Measurements from ENCODE around the gene RAB31.

RAB31 gene

DNA sequence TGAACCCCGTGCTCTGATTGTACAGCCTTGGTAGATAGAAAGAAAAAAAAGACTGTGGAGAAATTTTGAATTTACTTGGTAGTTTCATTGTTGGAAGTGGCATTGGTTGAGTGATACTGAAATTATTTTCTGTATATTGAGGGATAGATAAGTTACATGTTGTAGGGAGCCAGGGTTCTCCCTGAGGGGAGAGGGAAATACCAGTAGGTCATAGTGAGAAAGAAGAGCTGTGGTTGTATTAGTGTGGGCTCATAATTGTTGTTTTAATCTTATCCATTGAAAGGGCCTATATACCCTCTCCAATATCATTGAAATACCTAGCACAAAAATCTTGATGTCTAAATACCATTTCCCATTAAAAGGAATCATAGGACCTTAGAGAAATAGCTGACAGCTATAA lies 16.9 kb upstream of the RAB31 start:
- no peak for DNase-seq (ENCODE audit: low read depth in 2 of 3, low spot score in 1 of 3)

DNA sequence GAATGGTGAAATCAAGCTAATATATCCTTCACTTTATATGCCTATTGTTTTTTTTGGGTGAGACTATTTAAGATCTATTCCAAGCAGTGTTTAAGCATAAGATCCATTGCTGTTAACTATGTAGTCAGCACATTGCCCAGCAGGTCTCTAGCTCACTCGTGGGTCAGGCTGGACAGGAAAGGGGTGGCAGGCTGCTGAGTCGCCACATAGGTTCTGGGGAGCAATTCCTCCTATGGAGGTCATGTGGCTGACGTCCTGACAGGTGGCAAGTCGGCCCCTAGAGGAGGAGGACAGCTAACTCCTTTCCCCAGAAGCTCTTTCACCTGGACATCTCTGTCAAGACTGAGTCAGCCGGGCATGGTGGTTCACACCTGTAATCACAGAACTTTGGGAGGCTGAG lies 13.9 kb upstream of the RAB31 start:
- DNase-seq (ENCODE audit: low read depth in 2 of 3, low spot score in 1 of 3), result no peak

DNA sequence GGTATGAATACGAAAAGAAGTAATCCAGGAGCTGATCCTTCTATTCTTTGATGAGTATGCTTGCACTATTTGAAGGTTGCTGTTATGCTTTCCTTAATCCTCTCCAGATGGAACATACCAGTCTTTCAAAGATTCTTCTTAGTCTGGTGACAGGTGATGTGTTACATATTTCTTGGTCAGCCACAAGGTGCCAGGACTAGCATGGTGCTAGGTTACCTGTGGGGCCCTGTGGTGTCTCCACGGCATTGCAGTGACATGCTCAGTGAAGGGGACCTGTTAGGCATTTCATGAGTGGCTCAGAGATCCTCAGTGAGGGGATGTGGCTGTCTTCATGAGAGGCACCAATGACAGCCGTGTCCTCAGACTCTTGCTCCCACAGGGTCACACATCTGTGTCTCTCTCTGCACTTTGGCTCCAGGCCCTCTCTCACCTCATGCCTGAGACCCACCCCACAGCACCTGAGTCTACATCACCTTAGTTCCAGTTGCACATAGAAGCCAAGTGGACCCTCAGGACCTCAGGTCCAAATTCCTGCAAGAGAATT lies 13.1 kb upstream of the RAB31 start:
- no peak for DNase-seq (ENCODE audit: low read depth in 2 of 3, low spot score in 1 of 3)

DNA sequence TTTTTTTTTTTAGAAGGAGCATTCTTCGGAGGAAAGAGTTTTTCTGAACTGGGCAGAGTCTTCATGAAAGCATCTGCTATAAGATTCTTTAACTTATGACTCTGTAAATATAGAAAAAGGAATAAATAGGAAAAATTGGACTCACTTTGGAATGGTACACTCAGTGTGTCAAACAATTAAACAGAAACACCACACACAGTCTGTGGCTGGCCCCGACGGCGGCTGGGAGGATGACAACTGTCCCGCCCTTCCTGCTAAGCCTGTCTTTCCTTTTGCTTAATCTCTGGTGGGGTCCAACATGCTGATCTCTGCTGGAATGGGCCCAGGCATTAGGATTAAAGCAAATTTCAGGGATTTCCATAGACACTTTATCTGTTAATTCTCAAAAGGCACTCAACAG lies 12.5 kb upstream of the RAB31 start:
- no peak for DNase-seq (ENCODE audit: low read depth in 2 of 3, low spot score in 1 of 3)

DNA sequence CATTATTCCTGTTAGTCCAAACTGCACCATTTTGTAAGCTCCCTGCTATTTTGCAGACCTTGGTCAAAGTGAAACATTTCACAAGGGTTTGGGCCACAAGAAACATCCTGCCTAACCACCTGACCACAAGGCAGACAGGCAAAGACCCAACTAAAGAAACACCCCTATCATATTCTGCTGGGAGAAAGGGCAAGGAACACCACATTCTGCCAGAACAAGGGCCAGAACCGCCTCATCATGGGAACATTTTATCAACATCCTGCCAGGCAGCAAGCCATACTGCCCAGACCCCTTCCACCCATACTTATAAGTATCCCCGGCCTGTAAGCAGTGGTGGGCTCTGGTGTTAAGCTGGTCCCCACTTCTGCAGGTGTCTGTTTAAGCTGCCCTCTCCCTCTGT lies 12.0 kb upstream of the RAB31 start:
- no peak for DNase-seq (ENCODE audit: low read depth in 2 of 3, low spot score in 1 of 3)

DNA sequence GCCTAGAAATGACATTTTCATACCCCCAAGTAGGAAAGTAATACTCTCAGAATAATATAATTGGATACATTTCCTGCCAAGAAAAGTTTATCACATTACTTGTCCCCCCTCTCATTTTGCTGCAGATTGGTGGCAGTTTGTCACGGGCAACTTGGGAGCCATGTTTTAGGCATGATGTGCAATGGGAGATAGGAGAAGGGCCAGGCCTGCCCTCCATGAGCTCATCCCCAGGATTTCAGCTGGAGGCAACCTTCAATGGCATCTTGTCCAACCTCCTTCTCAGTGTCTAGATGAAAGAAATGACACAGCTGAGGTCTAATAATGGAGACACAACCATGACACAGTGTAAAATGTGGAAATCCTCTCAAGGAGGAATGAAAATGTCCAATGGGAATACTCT lies 11.4 kb upstream of the RAB31 start:
- DNase-seq (ENCODE audit: low read depth in 2 of 3, low spot score in 1 of 3), result no peak

DNA sequence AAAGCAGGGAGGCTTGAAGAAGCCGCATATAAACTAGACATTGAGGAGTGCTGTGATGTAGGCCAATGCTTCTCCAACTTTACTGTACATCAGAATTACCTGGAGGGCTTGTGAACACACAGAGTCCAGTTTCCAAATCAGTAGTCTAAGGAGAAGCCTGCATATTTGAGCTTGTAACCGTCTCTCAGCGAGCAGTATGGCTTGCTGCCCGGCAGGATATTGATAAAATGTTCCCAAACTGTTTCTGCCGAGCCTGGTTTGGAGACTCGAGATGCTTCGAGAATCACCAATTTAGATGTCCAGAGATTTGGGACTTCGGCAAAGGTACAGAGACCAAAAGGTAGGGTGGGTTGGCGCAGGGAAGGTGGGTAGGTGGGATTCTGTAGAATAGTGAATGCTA lies 11.0 kb upstream of the RAB31 start:
- no peak for DNase-seq (ENCODE audit: low read depth in 2 of 3, low spot score in 1 of 3)

DNA sequence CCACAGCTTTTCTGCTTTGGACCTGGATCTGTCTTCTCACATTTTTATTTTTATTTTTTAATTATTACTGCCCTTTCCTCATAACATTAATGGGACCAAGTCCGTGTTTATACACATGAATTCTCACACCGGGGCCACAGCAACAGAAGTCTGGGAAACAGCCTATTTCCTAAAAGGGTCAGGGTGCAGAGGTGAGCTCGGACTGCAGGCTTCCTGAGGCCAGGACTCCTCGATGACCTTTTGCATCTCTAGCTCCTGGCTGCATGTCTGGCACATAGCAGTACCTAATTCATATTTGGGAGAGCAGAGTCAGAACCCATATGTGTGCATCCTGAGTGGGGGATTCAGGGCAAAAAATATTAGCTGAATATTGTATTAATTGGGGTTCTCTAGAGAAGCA lies 9.6 kb upstream of the RAB31 start:
- DNase-seq (ENCODE audit: low read depth in 2 of 3, low spot score in 1 of 3), result no peak

DNA sequence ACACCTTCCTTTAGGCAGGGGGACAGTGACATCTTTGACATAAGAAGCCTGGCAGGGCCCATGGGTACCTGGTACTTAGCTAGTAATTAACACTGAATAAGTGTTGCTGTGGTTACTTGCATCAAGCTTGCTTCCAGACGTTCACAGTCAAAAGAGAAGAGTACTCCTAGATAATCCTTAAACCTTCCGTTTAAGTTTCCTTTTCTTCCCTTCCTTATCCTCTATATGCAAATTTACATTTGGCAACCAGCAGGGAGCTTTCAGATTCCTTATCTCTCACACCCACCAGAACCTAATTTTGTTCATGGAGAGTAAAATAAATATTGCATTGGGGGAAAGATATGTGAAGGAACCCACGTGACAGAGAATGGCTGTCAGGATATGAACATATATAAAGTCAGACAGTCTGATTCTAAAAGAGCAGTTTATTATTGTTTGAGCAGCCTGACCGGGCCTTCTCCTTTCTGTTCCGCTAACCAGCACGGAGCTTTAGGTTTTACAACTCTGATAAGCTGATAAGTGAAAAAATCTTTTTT lies 7.8 kb upstream of the RAB31 start:
- DNase-seq (ENCODE audit: low read depth in 2 of 3, low spot score in 1 of 3), result no peak

DNA sequence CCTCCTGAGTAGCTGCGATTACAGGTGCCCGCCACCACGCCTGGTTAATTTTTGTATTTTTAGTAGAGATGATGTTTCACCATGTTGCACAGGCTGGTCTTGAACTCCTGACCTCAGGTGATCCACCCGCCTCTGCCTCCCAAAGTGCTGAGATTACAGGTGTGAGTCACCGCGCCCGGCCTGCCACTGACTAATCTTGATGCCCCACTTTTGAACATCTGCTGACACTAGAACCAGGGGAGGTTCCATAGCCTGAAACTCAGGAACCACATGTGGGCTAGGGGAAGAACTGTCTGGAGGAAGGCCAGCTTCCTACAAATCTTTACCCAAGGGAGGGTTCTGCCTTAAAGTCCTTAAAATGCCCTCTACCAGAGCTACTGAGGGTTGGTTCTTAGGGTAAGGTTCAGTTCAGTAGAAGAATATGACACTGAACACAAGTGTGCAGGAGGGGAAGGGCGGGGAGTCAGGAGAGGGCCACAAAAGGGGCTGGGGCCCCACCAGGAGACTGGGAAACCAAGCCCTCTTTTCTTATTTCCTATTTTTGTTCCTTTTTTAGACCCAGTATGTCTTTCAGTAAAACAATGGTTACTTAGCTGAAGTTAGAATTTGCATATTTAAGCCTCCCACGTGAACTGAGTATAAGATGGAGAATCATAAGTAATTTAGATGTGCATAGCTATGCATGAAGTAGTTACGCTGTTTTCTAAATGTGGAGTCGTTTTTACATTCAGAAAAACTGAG lies 6.3 kb upstream of the RAB31 start:
- DNase-seq (ENCODE audit: low read depth in 2 of 3, low spot score in 1 of 3), result peak in 1 of 3 donors; percentile 21

DNA sequence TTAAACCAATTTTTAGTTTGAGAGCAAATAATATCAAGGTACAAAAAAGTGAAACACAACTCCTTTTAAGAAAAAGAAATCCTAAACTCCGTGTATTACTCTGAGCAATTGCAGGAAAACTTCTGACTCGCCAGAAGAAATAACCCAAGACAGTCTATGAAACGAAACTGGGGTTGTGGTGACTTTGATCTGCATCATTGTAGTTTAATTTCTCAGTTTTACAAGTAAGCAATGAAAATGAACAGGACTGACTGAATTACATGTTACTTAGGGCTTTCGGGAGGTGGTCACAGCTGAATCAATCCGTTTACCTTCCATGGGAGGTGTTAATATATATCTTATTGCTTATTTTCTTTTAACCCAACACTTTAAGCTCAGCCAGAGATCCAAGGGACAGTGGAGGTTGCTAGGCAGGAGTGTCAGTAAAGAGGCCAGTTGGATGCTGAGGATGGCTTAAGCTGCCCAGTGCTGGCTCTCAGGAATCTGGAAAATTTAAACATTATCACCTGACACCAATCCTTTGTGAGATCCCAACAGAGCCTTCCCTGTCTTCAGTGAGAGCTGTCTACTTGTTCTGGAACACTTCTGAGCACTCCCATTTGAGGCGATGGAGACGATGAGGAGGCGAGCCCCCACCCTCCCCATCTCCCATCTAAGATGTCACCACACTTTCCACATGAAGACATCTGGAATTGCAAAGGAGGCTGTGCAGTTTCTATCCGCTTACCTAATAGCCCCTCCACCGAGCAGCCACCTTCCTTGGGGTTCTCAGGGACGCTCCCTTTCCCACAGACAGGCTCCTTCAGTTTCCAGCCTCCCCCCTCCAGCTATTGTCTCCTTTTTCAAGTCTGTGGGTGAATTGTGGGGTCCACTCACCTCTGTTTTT lies 3.6 kb upstream of the RAB31 start:
- DNase-seq (ENCODE audit: low read depth in 2 of 3, low spot score in 1 of 3), result no peak

DNA sequence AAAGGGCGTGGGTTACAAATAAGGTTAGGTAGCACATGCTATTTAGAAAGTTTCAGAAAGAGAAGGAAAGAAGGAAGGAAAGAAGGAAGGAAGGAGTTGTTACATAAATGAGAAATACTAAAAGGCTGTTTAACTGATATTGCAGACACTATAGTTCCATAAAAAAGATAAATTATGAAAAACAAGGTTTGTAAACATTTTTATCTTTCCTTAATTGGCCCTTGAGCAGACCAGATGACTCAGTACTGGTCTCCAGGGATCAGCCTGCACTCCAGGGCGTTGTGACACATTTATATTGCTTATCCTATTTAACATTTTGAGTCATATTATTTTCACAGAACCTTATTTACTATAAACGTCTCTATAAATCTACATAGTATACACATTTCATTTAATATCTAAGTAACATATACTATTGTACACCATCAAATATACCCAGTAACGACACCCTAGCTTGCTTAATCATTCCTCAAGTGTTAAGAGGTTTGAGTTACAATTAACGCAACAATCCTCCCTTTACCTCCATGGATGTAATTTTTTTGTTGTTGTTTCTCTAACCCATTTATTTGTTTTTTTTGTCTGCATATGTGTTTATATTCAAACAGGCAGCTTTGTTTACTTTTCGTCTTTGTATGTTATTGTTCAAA lies 2.8 kb upstream of the RAB31 start:
- no peak for DNase-seq (ENCODE audit: low read depth in 2 of 3, low spot score in 1 of 3)

DNA sequence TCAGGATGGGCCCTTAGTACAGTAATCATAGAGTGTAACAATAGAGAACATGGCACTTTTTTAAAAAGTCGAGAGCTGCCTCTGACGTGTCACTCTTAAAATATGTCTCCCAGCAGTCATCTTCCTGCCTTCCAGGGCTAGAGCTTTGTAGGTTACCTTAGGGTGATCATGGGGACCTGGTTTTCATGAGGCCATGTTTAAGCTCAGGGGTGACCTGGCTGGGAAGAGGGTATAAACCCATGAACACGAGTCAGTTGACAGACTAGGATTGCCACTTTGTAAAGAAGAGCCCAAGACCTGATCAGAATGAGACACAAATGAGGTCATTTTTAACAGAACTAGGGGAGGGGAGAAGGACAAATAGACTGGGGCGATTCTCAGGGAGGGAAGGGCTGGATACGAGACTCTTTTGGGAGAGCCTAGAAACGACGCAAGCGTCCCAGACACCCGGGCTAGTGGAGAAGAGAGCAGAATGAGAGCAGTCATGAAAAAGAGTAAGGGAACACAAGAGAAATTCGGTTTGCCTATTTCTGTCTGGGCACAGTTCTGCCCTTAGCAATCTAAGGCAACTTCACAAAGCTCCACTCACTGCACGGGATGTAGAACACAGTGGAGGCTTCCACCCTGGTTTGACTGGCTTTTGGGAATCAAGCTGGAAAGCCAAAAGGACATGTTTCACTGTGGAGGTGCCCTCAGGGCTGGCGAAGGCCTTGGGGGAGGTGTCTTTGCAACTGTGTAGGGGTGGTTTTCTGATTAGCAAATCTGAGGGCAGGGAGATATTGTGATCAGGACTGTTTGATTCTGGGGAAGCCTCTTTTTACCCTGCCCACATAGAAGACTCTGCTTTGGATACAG lies 1.8 kb upstream of the RAB31 start:
- DNase-seq (ENCODE audit: low read depth in 2 of 3, low spot score in 1 of 3), result no peak

DNA sequence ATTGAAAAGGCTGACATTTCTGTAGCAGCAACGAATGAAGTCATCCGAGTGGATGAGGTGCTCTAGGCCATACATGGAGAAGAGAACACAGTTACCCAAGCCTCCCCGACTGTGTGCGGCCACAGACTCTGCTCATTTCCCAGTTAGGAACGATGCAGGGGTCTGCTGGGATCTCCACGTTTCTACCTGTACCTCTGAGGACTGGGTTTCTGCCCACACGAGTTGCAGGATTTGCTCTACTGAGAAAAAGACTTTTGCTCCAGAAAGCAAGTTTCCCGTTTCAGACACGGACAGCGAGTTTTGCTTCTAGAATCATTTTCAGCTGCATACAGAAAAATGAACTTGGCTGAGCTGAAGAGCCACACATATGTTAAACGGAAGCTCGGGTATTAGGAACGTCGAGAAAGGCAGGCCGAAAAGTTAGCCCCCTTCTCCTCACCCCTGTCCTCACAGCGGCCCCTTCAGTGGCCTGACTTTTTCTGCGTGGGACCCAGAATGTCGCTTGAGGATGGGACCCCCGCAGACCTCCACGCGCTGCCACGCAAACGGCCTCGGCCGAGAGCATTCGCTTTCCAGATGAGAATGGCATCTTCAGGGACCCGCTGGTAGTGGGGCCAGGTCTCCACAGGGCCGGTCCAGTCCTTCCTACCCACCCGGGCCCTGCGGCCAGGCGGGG lies 582 bp upstream of the RAB31 start:
- no peak for DNase-seq (ENCODE audit: low read depth in 2 of 3, low spot score in 1 of 3)

DNA sequence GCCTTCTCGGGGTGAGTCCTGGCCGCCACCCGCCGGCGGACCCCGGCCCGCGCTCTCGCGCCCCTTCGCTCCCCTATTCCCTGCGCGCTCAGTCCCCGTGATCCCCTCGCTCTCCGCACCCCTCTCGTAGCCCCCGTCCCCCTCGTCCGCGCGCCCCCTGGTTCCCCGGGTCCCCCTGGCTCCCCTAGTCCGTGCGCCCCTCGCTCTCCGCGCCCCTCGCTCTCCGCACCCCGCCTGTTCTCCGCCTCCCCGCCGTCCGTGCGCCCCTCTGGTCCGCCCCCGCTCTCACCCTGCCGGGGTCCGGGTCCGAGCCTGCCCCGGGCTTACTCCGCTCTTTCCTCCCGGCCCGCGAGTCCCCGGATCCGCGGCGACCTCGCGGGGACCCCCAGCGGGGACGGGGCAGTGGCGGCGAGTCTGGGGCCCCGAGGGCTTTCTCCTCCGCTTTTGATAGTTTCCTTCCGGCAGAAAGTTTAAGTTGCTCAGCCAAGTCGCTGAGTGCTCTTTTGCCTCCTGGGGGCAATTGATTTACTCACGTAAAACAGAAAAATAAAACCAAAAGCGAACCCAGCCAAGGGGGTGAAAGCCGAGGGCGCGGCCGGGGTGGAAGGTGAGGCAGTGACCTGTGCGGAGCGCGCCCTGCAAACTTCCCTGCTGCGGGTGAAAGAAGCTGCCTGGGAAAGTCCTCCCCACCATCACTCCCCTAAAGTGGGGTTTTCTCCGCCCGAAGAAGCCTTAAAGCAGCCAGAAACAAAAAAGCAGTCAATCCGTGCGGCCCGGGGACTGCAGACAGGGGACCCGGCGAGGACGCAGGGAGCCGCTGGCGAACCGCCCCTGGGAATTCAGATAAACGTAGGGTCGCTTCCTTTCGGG lies 568 bp downstream of the RAB31 start:
- no peak for DNase-seq (ENCODE audit: low read depth in 2 of 3, low spot score in 1 of 3)

DNA sequence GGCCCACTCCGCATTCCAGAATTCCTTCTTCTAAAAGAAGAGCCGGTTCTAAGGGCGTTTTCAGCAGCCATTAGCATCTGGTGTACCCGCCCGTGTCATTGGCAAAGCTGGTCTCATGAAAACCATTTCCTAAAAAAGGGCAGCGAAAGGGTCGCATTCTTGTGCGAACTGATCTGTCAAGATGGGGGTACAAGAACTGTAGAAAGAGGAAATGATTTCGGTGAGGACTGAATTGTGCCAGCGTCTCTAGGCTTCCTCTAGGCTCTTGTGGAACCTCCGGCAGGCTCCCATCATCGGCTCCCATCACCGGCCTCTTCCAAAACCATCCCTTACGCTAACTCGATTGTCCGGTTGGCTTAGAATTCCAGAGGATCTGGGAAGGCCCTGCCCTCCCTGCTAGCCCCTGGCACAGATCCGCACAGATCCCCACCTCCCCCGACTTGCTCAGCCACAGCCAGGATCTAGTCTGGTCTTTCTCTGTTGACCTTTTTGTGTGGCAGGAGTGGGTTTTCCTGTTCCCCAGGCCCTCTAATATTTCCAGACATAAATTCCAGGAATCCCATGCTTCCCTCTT lies 1.3 kb downstream of the RAB31 start:
- DNase-seq (ENCODE audit: low read depth in 2 of 3, low spot score in 1 of 3), result no peak

DNA sequence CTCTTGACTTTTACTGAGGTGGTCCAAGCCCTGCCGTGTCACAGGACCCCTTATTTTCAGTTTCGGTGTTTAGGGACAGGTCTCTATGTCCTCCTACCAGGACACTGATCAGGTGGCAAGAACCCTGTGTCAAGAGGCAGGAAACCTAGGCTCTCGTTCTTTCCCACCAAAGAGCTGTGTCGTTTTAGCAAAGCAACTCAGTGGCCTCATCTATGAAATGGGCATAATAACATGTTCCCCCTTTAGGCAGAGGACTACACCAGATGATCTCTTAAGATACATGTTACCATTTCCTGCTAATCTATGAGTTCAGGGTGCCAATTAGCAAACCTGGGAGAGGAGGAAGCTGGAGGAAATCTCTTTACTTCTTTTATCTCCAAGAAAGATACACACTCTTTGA lies 1.9 kb downstream of the RAB31 start:
- no peak for DNase-seq (ENCODE audit: low read depth in 2 of 3, low spot score in 1 of 3)

DNA sequence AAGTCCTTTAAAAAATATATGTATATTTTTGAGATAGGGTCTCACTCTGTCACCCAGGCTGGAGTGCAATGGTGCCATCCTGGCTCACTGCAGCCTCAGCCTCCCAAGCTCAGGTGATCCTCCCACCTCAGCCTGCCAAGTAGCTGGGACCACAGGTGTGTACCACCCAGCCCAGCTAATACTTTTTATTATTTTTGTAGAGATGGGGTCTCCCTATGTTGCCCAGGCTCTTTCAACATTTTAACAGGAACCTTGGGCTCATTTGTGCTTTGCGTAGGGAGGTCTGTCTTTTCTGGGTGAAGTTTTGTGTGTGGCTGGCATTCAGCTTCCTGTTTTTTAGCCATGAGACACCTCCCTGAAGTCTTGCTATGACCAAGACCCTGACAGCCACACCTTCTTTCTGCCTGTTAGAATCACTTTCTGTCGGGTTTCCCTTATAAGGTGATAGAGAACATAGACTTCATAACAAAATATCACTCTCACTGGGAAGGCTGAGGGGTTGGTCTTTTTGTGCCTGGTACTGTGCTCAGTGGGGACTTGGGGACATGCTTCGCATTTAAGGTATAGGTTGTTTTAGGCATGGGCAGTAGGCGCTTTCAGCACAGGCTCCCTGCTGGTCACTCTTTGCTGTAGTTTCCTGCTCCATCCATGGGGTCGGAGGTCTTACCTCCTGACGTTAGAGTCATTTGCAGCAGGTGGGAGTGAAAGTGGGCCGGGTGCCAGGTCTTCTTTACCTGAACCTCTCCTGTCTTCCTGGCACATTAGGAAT lies 3.4 kb downstream of the RAB31 start:
- DNase-seq (ENCODE audit: low read depth in 2 of 3, low spot score in 1 of 3), result no peak

Measured in stimulated activated CD4-positive, alpha-beta T cell treated with anti-CD3 and anti-CD28 coated beads, Interleukin-12 subunit alpha, Interleukin-12 subunit beta, amount 100 ng/mL, for 48 hours (primary cell).